Ishikawa (cell line): Measurements from ENCODE around the gene ROBO1.

Source experiments
- CEBPB ChIP-seq: IDR thresholded peaks from 2 replicates; pipeline ENCODE4 v1.6.1; 2012
- CREB1 ChIP-seq: IDR thresholded peaks from 2 replicates; pipeline ENCODE4 v1.6.1; 2012; ENCODE audit warnings: low read depth
- EGR1 ChIP-seq: IDR thresholded peaks from 2 replicates; pipeline ENCODE4 v1.6.1; 2012
- EP300 ChIP-seq: IDR thresholded peaks from 2 replicates; pipeline ENCODE4 v1.6.1; 2012; ENCODE audit warnings: borderline replicate concordance
- FOXM1 ChIP-seq: IDR thresholded peaks from 2 replicates; pipeline ENCODE4 v1.6.1; 2012; ENCODE audit warnings: low read depth, borderline replicate concordance
- MAX ChIP-seq: IDR thresholded peaks from 2 replicates; pipeline ENCODE4 v1.6.1; 2012
- NFIC ChIP-seq: IDR thresholded peaks from 2 replicates; pipeline ENCODE4 v1.6.1; 2012
- RAD21 ChIP-seq: IDR thresholded peaks from 2 replicates; pipeline ENCODE4 v1.6.1; 2012; ENCODE audit warnings: low read depth
- TAF1 ChIP-seq: IDR thresholded peaks from 2 replicates; pipeline ENCODE4 v1.6.1; 2012; ENCODE audit warnings: low read depth, mild to moderate bottlenecking
- TCF12 ChIP-seq: IDR thresholded peaks from 2 replicates; pipeline ENCODE4 v1.6.1; 2012; ENCODE audit warnings: low read depth
- TEAD4 ChIP-seq: IDR thresholded peaks from 2 replicates; pipeline ENCODE4 v1.6.1; 2012
- USF1 ChIP-seq: IDR thresholded peaks from 2 replicates; pipeline ENCODE4 v1.6.1; 2012
- YY1 ChIP-seq: IDR thresholded peaks from 2 replicates; pipeline ENCODE4 v1.6.1; 2012; ENCODE audit warnings: low read depth
- ZBTB7A ChIP-seq: IDR thresholded peaks from 2 replicates; pipeline ENCODE4 v1.6.1; 2012; ENCODE audit warnings: low read depth
- TF ChIP-seq, protein P1 (sequence below): IDR thresholded peaks from 2 replicates; pipeline ENCODE4 v1.6.1; 2012; ENCODE audit warnings: low read depth, mild to moderate bottlenecking

ROBO1 gene

DNA sequence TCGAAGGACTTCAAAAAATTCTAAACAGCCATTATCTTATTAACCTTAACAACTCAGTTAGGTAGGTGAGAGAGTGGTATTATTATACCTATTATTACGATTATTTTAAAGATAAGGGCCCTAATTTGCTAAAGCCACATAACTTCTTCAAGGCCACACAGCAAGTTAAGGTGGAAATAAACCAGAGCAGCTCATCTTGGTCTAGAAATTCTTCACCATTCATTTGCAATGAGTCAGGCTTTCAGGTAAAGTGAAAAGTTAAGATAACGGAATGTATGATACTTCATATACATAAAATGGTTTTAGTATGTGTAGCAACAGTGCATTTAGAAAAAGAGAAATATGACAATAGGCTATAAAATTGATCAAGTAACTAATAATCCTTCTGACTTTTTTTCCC lies 920.2 kb downstream of the ROBO1 start:
- TF ChIP-seq NFIC (no peak), FOXM1 (no peak), CEBPB (no peak), EGR1 (no peak), CREB1 (no peak)

DNA sequence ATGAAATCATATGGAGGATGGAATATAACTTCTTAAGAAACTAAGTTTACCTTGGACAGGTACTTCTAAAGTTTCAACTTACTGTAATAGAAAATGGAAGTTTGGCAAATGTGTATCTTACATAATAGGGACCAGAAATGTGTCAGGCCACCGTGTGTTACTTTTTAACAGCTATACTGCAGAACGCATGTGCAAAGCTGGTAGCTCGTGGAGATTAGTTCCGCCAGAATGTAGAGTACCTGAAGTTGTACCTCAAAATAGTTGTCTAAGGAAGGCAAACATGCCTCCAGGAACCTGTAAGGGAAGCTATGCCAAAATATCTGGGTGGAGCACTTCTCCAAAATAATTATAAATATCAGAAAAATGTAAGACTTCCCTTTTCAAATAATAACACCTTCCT lies 920.6 kb downstream of the ROBO1 start:
- TF ChIP-seq CEBPB (no peak), TCF12 (no peak), ZBTB7A (no peak), NFIC (no peak), EGR1 (no peak), FOXM1 (no peak), MAX (no peak), TEAD4 (no peak), EP300 (no peak), YY1 (no peak), RAD21 (no peak), CREB1 (no peak), TAF1 (no peak), USF1 (no peak)
- TF ChIP-seq, protein P1, sequence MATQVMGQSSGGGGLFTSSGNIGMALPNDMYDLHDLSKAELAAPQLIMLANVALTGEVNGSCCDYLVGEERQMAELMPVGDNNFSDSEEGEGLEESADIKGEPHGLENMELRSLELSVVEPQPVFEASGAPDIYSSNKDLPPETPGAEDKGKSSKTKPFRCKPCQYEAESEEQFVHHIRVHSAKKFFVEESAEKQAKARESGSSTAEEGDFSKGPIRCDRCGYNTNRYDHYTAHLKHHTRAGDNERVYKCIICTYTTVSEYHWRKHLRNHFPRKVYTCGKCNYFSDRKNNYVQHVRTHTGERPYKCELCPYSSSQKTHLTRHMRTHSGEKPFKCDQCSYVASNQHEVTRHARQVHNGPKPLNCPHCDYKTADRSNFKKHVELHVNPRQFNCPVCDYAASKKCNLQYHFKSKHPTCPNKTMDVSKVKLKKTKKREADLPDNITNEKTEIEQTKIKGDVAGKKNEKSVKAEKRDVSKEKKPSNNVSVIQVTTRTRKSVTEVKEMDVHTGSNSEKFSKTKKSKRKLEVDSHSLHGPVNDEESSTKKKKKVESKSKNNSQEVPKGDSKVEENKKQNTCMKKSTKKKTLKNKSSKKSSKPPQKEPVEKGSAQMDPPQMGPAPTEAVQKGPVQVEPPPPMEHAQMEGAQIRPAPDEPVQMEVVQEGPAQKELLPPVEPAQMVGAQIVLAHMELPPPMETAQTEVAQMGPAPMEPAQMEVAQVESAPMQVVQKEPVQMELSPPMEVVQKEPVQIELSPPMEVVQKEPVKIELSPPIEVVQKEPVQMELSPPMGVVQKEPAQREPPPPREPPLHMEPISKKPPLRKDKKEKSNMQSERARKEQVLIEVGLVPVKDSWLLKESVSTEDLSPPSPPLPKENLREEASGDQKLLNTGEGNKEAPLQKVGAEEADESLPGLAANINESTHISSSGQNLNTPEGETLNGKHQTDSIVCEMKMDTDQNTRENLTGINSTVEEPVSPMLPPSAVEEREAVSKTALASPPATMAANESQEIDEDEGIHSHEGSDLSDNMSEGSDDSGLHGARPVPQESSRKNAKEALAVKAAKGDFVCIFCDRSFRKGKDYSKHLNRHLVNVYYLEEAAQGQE, result no peak

GRCh38 chr3:78846718-78847117 lies 921.1 kb downstream of the ROBO1 start:
- TF ChIP-seq RAD21, result no peak
- TF ChIP-seq NFIC, result no peak
- TF ChIP-seq, protein P1, result no peak
- no peak for TF ChIP-seq CREB1
- TF ChIP-seq CEBPB, result no peak
- TF ChIP-seq FOXM1, result no peak
- TF ChIP-seq USF1, result no peak
- TF ChIP-seq EGR1, result no peak
- no peak for TF ChIP-seq TEAD4
- no peak for TF ChIP-seq YY1
- TF ChIP-seq TAF1, result no peak
- TF ChIP-seq ZBTB7A, result no peak

GRCh38 chr3:78845605-78846004 lies 922.2 kb downstream of the ROBO1 start:
- no peak for TF ChIP-seq TCF12
- TF ChIP-seq, protein P1, result no peak
- TF ChIP-seq EP300, result no peak
- TF ChIP-seq EGR1, result no peak
- TF ChIP-seq ZBTB7A, result no peak
- TF ChIP-seq YY1, result no peak
- TF ChIP-seq TEAD4, result no peak
- TF ChIP-seq CEBPB, result no peak
- TF ChIP-seq USF1, result no peak

DNA sequence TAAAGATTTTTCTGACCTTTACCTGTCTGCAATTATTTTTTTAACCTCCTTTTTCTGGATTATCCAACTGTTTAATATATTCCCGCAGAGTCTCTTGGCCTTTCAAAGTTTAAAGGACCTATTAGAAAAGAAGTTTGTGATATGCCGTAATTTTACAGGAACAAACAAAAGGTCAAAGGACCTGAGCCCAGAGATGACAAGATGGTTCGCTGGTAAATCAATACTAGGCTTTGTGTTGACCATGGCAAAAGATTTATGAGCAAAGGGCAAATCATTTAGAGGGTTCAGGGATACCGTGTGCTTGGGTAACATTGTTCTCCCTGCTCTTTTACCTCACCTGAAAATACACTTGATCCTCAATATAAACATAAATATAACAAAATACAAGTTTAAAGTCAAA lies 923.5 kb downstream of the ROBO1 start:
- TF ChIP-seq USF1 (no peak), TCF12 (no peak), TAF1 (no peak), TEAD4 (no peak), FOXM1 (no peak), CEBPB (no peak), ZBTB7A (no peak), RAD21 (no peak), MAX (no peak), NFIC (no peak), EP300 (no peak)
- TF ChIP-seq, protein P1, result no peak
